WI38 (cell line): ENCODE measurements around the gene OXCT1.
"Not testable (repeated sequence)": the region's sequence is repeated elsewhere in the genome, so short reads cannot be mapped to it uniquely, and the experiment has no call there.

Experiments used
- H3K4me3 ChIP-seq: 2 replicates; pipeline ENCODE4 v1.5.1; 2011; ENCODE audit warnings: low read depth, mild to moderate bottlenecking, control low read depth, low read length
- CTCF ChIP-seq: IDR thresholded peaks from 2 replicates; pipeline ENCODE4 v1.5.1; 2012; ENCODE audit warnings: low read depth, mild to moderate bottlenecking, control low read depth, low read length

Gene OXCT1

GRCh38 chr5:41827792-41828191 lies 42.4 kb downstream of the OXCT1 start:
- no peak overlapping the region for H3K4me3 ChIP-seq
- TF ChIP-seq CTCF, result no peak

GRCh38 chr5:41822036-41822435 lies 48.2 kb downstream of the OXCT1 start:
- H3K4me3 ChIP-seq, result no peak overlapping the region
- no peak for TF ChIP-seq CTCF

GRCh38 chr5:41821051-41821450 lies 49.2 kb downstream of the OXCT1 start:
- TF ChIP-seq CTCF, result no peak
- no peak overlapping the region for H3K4me3 ChIP-seq

- TF ChIP-seq CTCF, result no peak
- no peak overlapping the region for H3K4me3 ChIP-seq
Observed at GRCh38 chr5:41820150-41820549, 50.1 kb downstream of the OXCT1 start.

GRCh38 chr5:41817625-41818301 lies 52.5 kb downstream of the OXCT1 start:
- H3K4me3 ChIP-seq, result no peak overlapping the region

GRCh38 chr5:41815663-41816229 lies 54.5 kb downstream of the OXCT1 start:
- no peak overlapping the region for H3K4me3 ChIP-seq
- TF ChIP-seq CTCF, result no peak

More at GRCh38 chr5:41817625-41818301, 52.5 kb downstream of the OXCT1 start:
- TF ChIP-seq CTCF, result no peak

- H3K4me3 ChIP-seq, result no peak overlapping the region
- TF ChIP-seq CTCF, result no peak
Observed at GRCh38 chr5:41815261-41815660, 55.0 kb downstream of the OXCT1 start.

- H3K4me3 ChIP-seq, result not testable (repeated sequence)
Observed at GRCh38 chr5:41814306-41814705, 55.9 kb downstream of the OXCT1 start.
